MM.1S (cell line): Measurements from ENCODE around the gene GNA14.

Experiments used
- DNase-seq: peaks from one replicate; pipeline ENCODE4 v3.0.0-alpha.2; 2015
- H2AFZ ChIP-seq: fragments of 300-600 bp; sonication (generic); 2 replicates; pipeline ENCODE4 v1.6.0; 2016; ENCODE audit warnings: antibody characterized with exemption, low read length
- H3F3A ChIP-seq: fragments of 300-600 bp; sonication (generic); 2 replicates; pipeline ENCODE4 v1.6.1; 2016; ENCODE audit warnings: mild to moderate bottlenecking, antibody characterized with exemption, low read length, moderate library complexity, mixed read lengths; ENCODE audit not compliant: insufficient read depth
- H3K27ac ChIP-seq: fragments of 300-600 bp; sonication (generic); 2 replicates; pipeline ENCODE4 v1.5.1; 2016; ENCODE audit warnings: mild to moderate bottlenecking, low read length
- H3K27me3 ChIP-seq: fragments of 300-600 bp; sonication (generic); replicated peaks from 2 replicates; pipeline ENCODE4 v1.6.0; 2016; ENCODE audit warnings: low read length; ENCODE audit not compliant: insufficient read depth
- H3K36me3 ChIP-seq: fragments of 300-600 bp; sonication (generic); replicated peaks from 2 replicates; pipeline ENCODE4 v1.6.1; 2016; ENCODE audit warnings: mild to moderate bottlenecking, low read length, mixed read lengths; ENCODE audit not compliant: insufficient read depth
- H3K4me1 ChIP-seq: fragments of 300-600 bp; sonication (generic); 2 replicates; pipeline ENCODE4 v1.6.1; 2016; ENCODE audit warnings: low read length, mixed read lengths
- H3K4me2 ChIP-seq: fragments of 300-600 bp; sonication (generic); 2 replicates; pipeline ENCODE4 v1.6.0; 2016; ENCODE audit warnings: low read depth, low read length
- H3K4me3 ChIP-seq: fragments of 300-600 bp; sonication (generic); 2 replicates; pipeline ENCODE4 v1.5.1; 2016; ENCODE audit warnings: low read length, mixed read lengths
- H3K79me2 ChIP-seq: fragments of 300-600 bp; sonication (generic); 2 replicates; pipeline ENCODE4 v1.6.1; 2016; ENCODE audit warnings: mixed run types, low read length, mixed read lengths
- H3K9ac ChIP-seq: fragments of 300-600 bp; sonication (generic); 2 replicates; pipeline ENCODE4 v1.6.1; 2016; ENCODE audit warnings: low read length, mixed read lengths
- H3K9me2 ChIP-seq: fragments of 300-600 bp; sonication (generic); replicated peaks from 2 replicates; pipeline ENCODE4 v1.6.1; 2016; ENCODE audit warnings: mild to moderate bottlenecking, low read length, mixed read lengths; ENCODE audit not compliant: insufficient read depth
- H3K9me3 ChIP-seq: fragments of 300-600 bp; sonication (generic); replicated peaks from 2 replicates; pipeline ENCODE4 v1.6.1; 2016; ENCODE audit warnings: mild to moderate bottlenecking, low read length, mixed read lengths; ENCODE audit not compliant: insufficient read depth
- H4K20me1 ChIP-seq: fragments of 300-600 bp; sonication (generic); 2 replicates; pipeline ENCODE4 v1.6.1; 2016; ENCODE audit warnings: mild to moderate bottlenecking, low read length, moderate library complexity, mixed read lengths; ENCODE audit not compliant: insufficient read depth
- EZH2 ChIP-seq: fragments of 300-600 bp; sonication (generic); optimal IDR thresholded peaks from 2 replicates; pipeline ENCODE3; 2017; ENCODE audit warnings: low read depth, mild to moderate bottlenecking, antibody characterized with exemption, low read length, mixed read lengths
- EZH2phosphoT487 ChIP-seq: fragments of 300-600 bp; sonication (generic); IDR thresholded peaks from 2 replicates; pipeline ENCODE4 v1.6.1; 2018; ENCODE audit warnings: antibody characterized with exemption, low read length
- TF ChIP-seq, protein P1 (sequence below): fragments of 300-600 bp; sonication (generic); IDR thresholded peaks from 2 replicates; pipeline ENCODE4 v1.5.1; 2016; ENCODE audit warnings: antibody characterized with exemption, low read length, mixed read lengths

GNA14 gene

GRCh38 chr9:77518688-77519087 lies 129.4 kb downstream of the GNA14 start:
- TF ChIP-seq EZH2 (no peak), EZH2phosphoT487 (no peak)
- TF ChIP-seq, protein P1, sequence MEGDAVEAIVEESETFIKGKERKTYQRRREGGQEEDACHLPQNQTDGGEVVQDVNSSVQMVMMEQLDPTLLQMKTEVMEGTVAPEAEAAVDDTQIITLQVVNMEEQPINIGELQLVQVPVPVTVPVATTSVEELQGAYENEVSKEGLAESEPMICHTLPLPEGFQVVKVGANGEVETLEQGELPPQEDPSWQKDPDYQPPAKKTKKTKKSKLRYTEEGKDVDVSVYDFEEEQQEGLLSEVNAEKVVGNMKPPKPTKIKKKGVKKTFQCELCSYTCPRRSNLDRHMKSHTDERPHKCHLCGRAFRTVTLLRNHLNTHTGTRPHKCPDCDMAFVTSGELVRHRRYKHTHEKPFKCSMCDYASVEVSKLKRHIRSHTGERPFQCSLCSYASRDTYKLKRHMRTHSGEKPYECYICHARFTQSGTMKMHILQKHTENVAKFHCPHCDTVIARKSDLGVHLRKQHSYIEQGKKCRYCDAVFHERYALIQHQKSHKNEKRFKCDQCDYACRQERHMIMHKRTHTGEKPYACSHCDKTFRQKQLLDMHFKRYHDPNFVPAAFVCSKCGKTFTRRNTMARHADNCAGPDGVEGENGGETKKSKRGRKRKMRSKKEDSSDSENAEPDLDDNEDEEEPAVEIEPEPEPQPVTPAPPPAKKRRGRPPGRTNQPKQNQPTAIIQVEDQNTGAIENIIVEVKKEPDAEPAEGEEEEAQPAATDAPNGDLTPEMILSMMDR: no peak
- no peak overlapping the region for H3K9ac ChIP-seq
- H3K36me3 ChIP-seq: no peaks in the 10 kb centered on the region
- no peak overlapping the region for H3K27ac ChIP-seq
- no peaks in the 10 kb centered on the region for H3K4me1 ChIP-seq
- no peaks in the 10 kb centered on the region for H3K9me3 ChIP-seq
- no peaks in the 10 kb centered on the region for H3F3A ChIP-seq
- no peaks in the 10 kb centered on the region for H4K20me1 ChIP-seq
- H3K27me3 ChIP-seq: no peaks in the 10 kb centered on the region
- no peaks in the 10 kb centered on the region for H3K9me2 ChIP-seq
- H3K4me3 ChIP-seq: no peak overlapping the region
- no peak overlapping the region for H3K4me2 ChIP-seq
- H2AFZ ChIP-seq: no peak overlapping the region
- no peaks in the 10 kb centered on the region for H3K79me2 ChIP-seq
- no peak for DNase-seq

DNA sequence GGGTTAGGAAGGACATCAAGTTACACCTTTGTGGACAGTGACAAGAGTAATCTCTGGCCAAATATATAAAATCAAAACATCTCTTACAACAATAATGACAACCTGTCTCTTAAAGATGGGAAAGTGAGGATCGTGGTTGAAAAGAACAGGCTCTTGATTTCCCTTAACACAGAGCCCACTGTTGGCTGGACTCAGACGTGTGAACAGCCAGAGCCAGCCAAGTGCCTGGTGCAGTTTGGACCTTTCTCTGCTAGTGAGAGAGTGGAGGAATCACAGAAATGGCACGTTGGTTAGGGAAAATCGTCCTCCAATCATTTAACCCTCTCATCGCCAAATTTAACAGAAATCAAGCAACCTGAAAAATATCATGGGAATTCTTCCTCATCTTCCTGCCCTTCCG lies 131.3 kb downstream of the GNA14 start:
- H3K9me3 ChIP-seq: no peaks in the 10 kb centered on the region
- no peaks in the 10 kb centered on the region for H3K4me1 ChIP-seq
- H3K9me2 ChIP-seq: no peaks in the 10 kb centered on the region
- H3K9ac ChIP-seq: no peak overlapping the region
- H3K27ac ChIP-seq: no peak overlapping the region
- no peak overlapping the region for H3K4me3 ChIP-seq
- no peaks in the 10 kb centered on the region for H3F3A ChIP-seq
- no peak for DNase-seq
- no peaks in the 10 kb centered on the region for H3K27me3 ChIP-seq
- no peaks in the 10 kb centered on the region for H3K79me2 ChIP-seq
- TF ChIP-seq, protein P1: no peak
- H3K4me2 ChIP-seq: no peak overlapping the region
- H2AFZ ChIP-seq: no peak overlapping the region
- H3K36me3 ChIP-seq: no peaks in the 10 kb centered on the region
- no peaks in the 10 kb centered on the region for H4K20me1 ChIP-seq

GRCh38 chr9:77514886-77515711 lies 133.0 kb downstream of the GNA14 start:
- no peak overlapping the region for H3K9ac ChIP-seq
- no peak overlapping the region for H2AFZ ChIP-seq
- H3K4me2 ChIP-seq: no peak overlapping the region
- no peaks in the 10 kb centered on the region for H3K9me3 ChIP-seq
- DNase-seq: no peak
- no peaks in the 10 kb centered on the region for H3K9me2 ChIP-seq
- no peaks in the 10 kb centered on the region for H3K79me2 ChIP-seq
- no peaks in the 10 kb centered on the region for H3K4me1 ChIP-seq
- H4K20me1 ChIP-seq: no peaks in the 10 kb centered on the region
- H3K36me3 ChIP-seq: no peaks in the 10 kb centered on the region
- H3F3A ChIP-seq: no peaks in the 10 kb centered on the region
- TF ChIP-seq EZH2 (no peak), EZH2phosphoT487 (no peak)
- TF ChIP-seq, protein P1: no peak
- H3K27ac ChIP-seq: no peak overlapping the region
- no peak overlapping the region for H3K4me3 ChIP-seq
- no peaks in the 10 kb centered on the region for H3K27me3 ChIP-seq
